Left lung (tissue), 10 donors: ENCODE data around the gene EIF2S3B. TPM values are rescaled to one million over a fixed set of nuclear protein-coding genes. Genes with fewer than 3 reads are reported as not detected.

ENCODE experiments used
- ATAC-seq: fragments of 200-7000 bp; cut with Tn5 transposase; one replicate; pipeline ENCODE4 v1.9.1; 2020; ENCODE audit warnings: moderate library complexity
- DNase-seq, 4 donors: peaks; one replicate each; pipeline ENCODE4 v3.0.0-alpha.2; 2013 to 2020
- H3K27ac ChIP-seq, 2 donors: fragments of 200-600 bp; sonication (generic) in 1 of 2; one replicate each; pipeline versions ENCODE4 v1.5.0 to v1.8.0; 2020 to 2021
- H3K27me3 ChIP-seq, 2 donors: fragments of 200-600 bp; sonication (generic) in 1 of 2; one replicate each; pipeline versions ENCODE4 v1.5.0 to v1.8.0; 2020 to 2021
- H3K36me3 ChIP-seq, 2 donors: fragments of 200-600 bp; sonication (generic) in 1 of 2; one replicate each; pipeline versions ENCODE4 v1.5.0 to v1.8.0; 2020 to 2021
- H3K4me1 ChIP-seq, 2 donors: fragments of 200-600 bp; one replicate each; pipeline ENCODE4 v1.8.0; 2021
- H3K4me3 ChIP-seq, 2 donors: fragments of 200-600 bp; sonication (generic) in 1 of 2; one replicate each; pipeline versions ENCODE4 v1.5.0 to v1.8.0; 2020 to 2021; ENCODE audit warnings: mild to moderate bottlenecking in 1 of 2
- H3K9me3 ChIP-seq, 2 donors: fragments of 200-600 bp; sonication (generic) in 1 of 2; one replicate each; pipeline versions ENCODE4 v1.5.0 to v1.8.0; 2020 to 2021
- intact Hi-C, 2 donors: fragments of 100-400 bp; cut with DNase I; formaldehyde crosslinking; loops; one replicate each; pipeline versions ENCODE4 v1.11.2 to v1.14.2; 2022
- polyA plus RNA-seq, 6 donors: library from polyadenylated mRNA; unstranded; fragments of 120-200 nt; gene quantifications; one replicate each; pipeline ENCODE4 v1.2.1, GENCODE V29; 2013; ENCODE audit not compliant: insufficient read length in 6 of 6
- total RNA-seq, 2 donors: library from RNA; stranded (reverse); fragmentation: NEBNext Ultra II Directional; extraction: Animal tissue kit (Norgen Biotek cat#: 25700); gene quantifications; one replicate each; pipeline ENCODE4 v1.2.1, GENCODE V29; 2021
- TF ChIP-seq, protein P1 (sequence below), 2 donors: fragments of 200-600 bp; sonication (generic) in 1 of 2; IDR thresholded peaks; one replicate each; pipeline versions ENCODE4 v1.5.0 to v1.8.0; 2021; ENCODE audit warnings: antibody characterized with exemption in 2 of 2
- donor health status: DM: no; HTN: yes; CAD: no.
- donor health status: DM: no; HTN: no; CAD: no.

EIF2S3B gene
- total and polyA plus RNA-seq, 8 donors: 1.8 to 13.8 (median 4.8) TPM; not detected in 1

DNA sequence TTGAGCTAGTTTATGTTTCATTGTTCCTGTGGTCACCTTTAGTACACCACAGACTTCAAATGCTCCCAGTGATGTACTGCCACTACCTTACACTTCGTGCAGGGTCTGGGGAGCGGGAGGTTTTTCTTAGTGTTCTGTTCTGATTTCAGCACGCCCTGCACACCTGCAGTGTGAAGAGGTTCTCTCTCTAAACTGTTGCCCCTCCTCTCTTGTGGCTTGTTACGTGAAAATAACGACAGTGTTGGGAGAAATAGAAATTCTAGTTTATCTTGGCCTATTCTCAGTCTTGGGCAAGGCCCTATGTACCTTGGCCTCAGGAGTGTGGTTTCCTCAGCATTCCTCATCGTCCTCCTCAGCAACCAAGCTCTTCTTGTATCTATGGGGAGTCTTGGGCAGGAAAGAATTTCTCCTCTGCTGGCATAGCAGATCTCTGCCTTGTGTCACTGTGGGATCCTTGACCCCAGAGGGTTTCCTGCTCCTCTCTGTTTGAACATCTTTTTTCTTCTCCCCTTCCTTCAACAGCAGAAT, 48.6 kb downstream of the EIF2S3B start:
- intact Hi-C loops: loop anchor here in 1 of 2 donors (10.0 kb wide), 1 partner anchor 229 kb away; no protein-coding TSS in a partner anchor
- peaks cover 0 to 2% of the 10 kb centered on the region in 2 donors for H3K27me3 ChIP-seq
- DNase-seq: no peak
- no peak overlapping the region for H3K27ac ChIP-seq
- TF ChIP-seq, protein P1, sequence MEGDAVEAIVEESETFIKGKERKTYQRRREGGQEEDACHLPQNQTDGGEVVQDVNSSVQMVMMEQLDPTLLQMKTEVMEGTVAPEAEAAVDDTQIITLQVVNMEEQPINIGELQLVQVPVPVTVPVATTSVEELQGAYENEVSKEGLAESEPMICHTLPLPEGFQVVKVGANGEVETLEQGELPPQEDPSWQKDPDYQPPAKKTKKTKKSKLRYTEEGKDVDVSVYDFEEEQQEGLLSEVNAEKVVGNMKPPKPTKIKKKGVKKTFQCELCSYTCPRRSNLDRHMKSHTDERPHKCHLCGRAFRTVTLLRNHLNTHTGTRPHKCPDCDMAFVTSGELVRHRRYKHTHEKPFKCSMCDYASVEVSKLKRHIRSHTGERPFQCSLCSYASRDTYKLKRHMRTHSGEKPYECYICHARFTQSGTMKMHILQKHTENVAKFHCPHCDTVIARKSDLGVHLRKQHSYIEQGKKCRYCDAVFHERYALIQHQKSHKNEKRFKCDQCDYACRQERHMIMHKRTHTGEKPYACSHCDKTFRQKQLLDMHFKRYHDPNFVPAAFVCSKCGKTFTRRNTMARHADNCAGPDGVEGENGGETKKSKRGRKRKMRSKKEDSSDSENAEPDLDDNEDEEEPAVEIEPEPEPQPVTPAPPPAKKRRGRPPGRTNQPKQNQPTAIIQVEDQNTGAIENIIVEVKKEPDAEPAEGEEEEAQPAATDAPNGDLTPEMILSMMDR (IDR thresholded peaks at IDR 0.05): no peak
- H3K9me3 ChIP-seq: no peaks in the 10 kb centered on the region
- no peaks in the 10 kb centered on the region for H3K4me1 ChIP-seq
- no peaks in the 10 kb centered on the region for H3K36me3 ChIP-seq
- H3K4me3 ChIP-seq: no peak overlapping the region
- no peak for ATAC-seq

DNA sequence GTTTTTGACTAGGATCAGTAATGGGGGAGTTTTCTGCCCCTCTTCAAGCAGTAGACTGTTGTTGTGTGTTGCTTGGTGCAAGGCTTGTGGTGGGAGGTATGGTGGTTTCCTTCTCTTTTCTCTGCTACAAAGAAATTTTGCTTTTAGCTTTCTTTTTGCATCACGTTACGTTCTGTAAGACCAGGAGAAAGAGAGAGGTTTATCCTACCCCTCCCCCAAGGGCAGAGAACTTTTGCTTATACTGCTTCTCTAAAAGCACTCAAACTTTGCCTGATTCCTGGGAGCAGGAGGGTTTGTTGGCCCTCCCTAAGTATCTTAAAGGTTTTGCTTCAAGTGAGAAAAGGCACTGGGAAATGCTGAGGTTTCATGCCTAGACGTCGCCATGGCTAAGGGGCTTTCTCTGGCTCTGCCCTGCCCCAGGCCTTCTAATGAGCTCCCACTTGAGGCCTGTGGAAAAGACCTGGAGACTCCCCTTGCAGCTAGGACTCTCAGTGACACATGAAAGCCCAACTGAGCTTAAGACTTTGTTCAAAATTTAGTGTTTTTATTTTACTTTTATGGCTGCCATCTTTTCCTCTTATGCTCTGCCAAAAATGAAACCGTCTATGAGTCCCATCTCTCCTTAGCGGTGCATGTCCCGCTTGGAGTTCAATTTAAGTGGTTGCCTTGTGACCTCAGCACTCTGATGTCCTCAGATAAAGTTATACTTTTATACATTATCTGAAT, 49.2 kb downstream of the EIF2S3B start:
- Histone ChIP-seq H3K36me3 (no peaks in the 10 kb centered on the region), H3K27me3 (peaks cover 0 to 2% of the 10 kb centered on the region in 2 donors), H3K9me3 (no peaks in the 10 kb centered on the region), H3K4me3 (no peak overlapping the region), H3K27ac (no peak overlapping the region), H3K4me1 (no peaks in the 10 kb centered on the region)
- TF ChIP-seq, protein P1 (IDR thresholded peaks at IDR 0.05): no peak
- DNase-seq (no peak), ATAC-seq (no peak)
- intact Hi-C loops: loop anchor here in 1 of 2 donors (10.0 kb wide), 1 partner anchor 230 kb away; no protein-coding TSS in a partner anchor

DNA sequence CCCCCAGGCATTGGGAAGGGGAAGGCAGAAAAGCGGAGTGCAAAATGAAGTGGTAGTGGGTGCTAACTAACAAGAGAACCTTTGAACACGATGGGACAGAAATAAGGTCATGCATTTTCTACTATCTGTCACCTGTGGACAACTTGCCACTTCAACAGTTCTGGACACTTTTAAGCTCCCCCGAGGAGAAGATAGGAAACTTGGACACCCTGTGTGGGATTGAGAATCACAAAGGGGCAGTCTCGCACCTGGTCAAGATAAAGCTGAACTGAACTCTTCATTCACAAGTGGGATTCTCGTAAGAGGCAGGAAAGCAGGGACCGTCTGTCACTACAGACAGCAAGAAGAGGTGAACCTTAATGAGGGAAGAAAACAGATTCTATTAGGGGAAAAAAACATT, 51.6 kb downstream of the EIF2S3B start:
- ATAC-seq (no peak), DNase-seq (no peak)
- TF ChIP-seq, protein P1 (IDR thresholded peaks at IDR 0.05): no peak
- Histone ChIP-seq H3K4me3 (no peak overlapping the region), H3K36me3 (no peaks in the 10 kb centered on the region), H3K9me3 (no peaks in the 10 kb centered on the region), H3K27me3 (peaks cover 0 to 2% of the 10 kb centered on the region in 2 donors), H3K4me1 (no peaks in the 10 kb centered on the region), H3K27ac (no peak overlapping the region)
- intact Hi-C loops: loop anchor here in 1 of 2 donors (10.0 kb wide), 1 partner anchor 233 kb away; no protein-coding TSS in a partner anchor

DNA sequence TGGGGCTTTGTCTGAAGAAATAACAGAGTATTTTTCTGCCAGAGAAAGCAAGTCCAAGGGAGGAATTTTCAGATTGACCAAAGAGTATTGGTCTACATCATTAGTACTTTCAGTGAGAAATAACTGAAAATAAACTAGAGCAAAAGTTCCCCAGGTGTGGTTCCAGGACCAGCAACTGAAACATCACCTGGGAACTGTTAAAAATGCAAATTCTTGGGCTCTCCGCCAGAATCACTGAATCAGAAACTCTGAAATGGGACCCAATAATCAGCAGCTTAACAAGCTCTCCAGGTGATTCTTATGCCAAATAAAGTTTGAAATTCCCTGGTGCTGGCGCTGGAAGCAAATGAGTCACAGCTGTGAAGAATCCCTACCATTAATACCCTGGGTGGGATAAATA, 52.1 kb downstream of the EIF2S3B start:
- no peaks in the 10 kb centered on the region for H3K4me1 ChIP-seq
- peaks cover 0 to 2% of the 10 kb centered on the region in 2 donors for H3K27me3 ChIP-seq
- no peak for ATAC-seq
- TF ChIP-seq, protein P1 (IDR thresholded peaks at IDR 0.05): no peak
- no peaks in the 10 kb centered on the region for H3K9me3 ChIP-seq
- intact Hi-C loops: loop anchor here in 1 of 2 donors (10.0 kb wide), 1 partner anchor 233 kb away; no protein-coding TSS in a partner anchor
- no peak overlapping the region for H3K27ac ChIP-seq
- no peak overlapping the region for H3K4me3 ChIP-seq
- no peaks in the 10 kb centered on the region for H3K36me3 ChIP-seq
- DNase-seq: no peak

Other genes starting within 250 kb of the EIF2S3B start
- 1 to 10 TPM; 4.6 to 9.0 TPM for gene KLRD1, start 198.0 kb upstream of the EIF2S3B start, total RNA-seq
- gene KLRD1, start 198.0 kb upstream of the EIF2S3B start, polyA plus RNA-seq: 1 to 10 TPM in 5 of 6 donors, under 1 TPM in 1; 0.53 to 2.1 (median 1.7) TPM
- gene KLRK1, start 115.8 kb upstream of the EIF2S3B start, total RNA-seq: 1 to 10 TPM; 2.6 to 4.9 TPM
- gene KLRK1, start 115.8 kb upstream of the EIF2S3B start, polyA plus RNA-seq: 1 to 10 TPM in 5 of 6 donors, under 1 TPM in 1; 0.70 to 2.3 (median 1.7) TPM
- 1 to 10 TPM in 1 of 2 donors, under 1 TPM in 1; 0.38 to 1.3 TPM for gene KLRC4, start 96.1 kb upstream of the EIF2S3B start, total RNA-seq
- gene KLRC4, start 96.1 kb upstream of the EIF2S3B start, polyA plus RNA-seq: under 1 TPM in 4 of 6 donors, not detected in 2; 0.21 to 0.54 (median 0.32) TPM
- gene KLRC3, start 85.3 kb upstream of the EIF2S3B start, total RNA-seq: not detected
- under 1 TPM in 3 of 6 donors, not detected in 3; 0.25 to 0.41 (median 0.32) TPM for gene KLRC3, start 85.3 kb upstream of the EIF2S3B start, polyA plus RNA-seq
- under 1 TPM in 1 of 2 donors, not detected in 1; 0.79 TPM for gene KLRC2, start 69.9 kb upstream of the EIF2S3B start, total RNA-seq
- gene KLRC2, start 69.9 kb upstream of the EIF2S3B start, polyA plus RNA-seq: under 1 TPM in 5 of 6 donors, not detected in 1; 0.38 to 0.77 (median 0.54) TPM
- 1 to 10 TPM in 1 of 2 donors, under 1 TPM in 1; 0.58 to 1.3 TPM for gene KLRC1, start 52.5 kb upstream of the EIF2S3B start, total RNA-seq
- gene KLRC1, start 52.5 kb upstream of the EIF2S3B start, polyA plus RNA-seq: 1 to 10 TPM in 2 of 6 donors, under 1 TPM in 4; 0.40 to 1.7 (median 0.65) TPM
- gene MAGOHB, start 107.7 kb downstream of the EIF2S3B start, total RNA-seq: 10 to 100 TPM; 23.6 to 32.5 TPM
- gene MAGOHB, start 107.7 kb downstream of the EIF2S3B start, polyA plus RNA-seq: 10 to 100 TPM; 36.5 to 45.2 (median 40.4) TPM
- gene STYK1, start 168.2 kb downstream of the EIF2S3B start, total RNA-seq: 1 to 10 TPM; 1.4 to 1.9 TPM
- gene STYK1, start 168.2 kb downstream of the EIF2S3B start, polyA plus RNA-seq: under 1 TPM; 0.30 to 0.96 (median 0.57) TPM
- gene YBX3, start 217.4 kb downstream of the EIF2S3B start, total RNA-seq: 100 to 1,000 TPM; 195 to 285 TPM
- gene YBX3, start 217.4 kb downstream of the EIF2S3B start, polyA plus RNA-seq: 100 to 1,000 TPM; 145 to 162 (median 151) TPM